H1 (cell line): ENCODE results near the gene NDUFA6. TPM values are rescaled to one million over a fixed set of nuclear protein-coding genes. Genes with fewer than 3 reads are reported as not detected.

Source experiments
- CTCF ChIA-PET: fragments of 300-600 bp; sonication (Branson Sonifier 250); formaldehyde crosslinking; loops from one replicate; lab custom pipeline; 2021; ENCODE audit not compliant: partially characterized antibody; lab: Charles Lee
- POLR2A ChIA-PET: fragments of 300-600 bp; sonication (Branson Sonifier 250); formaldehyde crosslinking; loops from one replicate; lab custom pipeline; 2021; ENCODE audit warnings: inconsistent platforms; ENCODE audit not compliant: partially characterized antibody; lab: Charles Lee
- DNase-seq, 2 experiments: peaks; one replicate each; pipeline versions ENCODE4 v3.0.0 to v3.0.0-alpha.2; 2010 to 2022; ENCODE audit warnings: low spot score in 2 of 2, low read depth in 1 of 2, mixed read lengths in 1 of 2
- FAIRE-seq: peaks from 2 replicates; lab custom pipeline; 2011; peaks lifted over from hg19 to GRCh38; lab: Jason Lieb, UNC
- H2AFZ ChIP-seq: 2 replicates; pipeline ENCODE4 v1.8.1; 2012; ENCODE audit warnings: low read length, inconsistent platforms
- H2AK5ac ChIP-seq: 2 replicates; pipeline ENCODE4 v1.6.1; 2013; ENCODE audit warnings: low read depth, low read length
- H2BK120ac ChIP-seq: replicated peaks from 2 replicates; pipeline ENCODE3; 2013; ENCODE audit warnings: low read depth, low read length, inconsistent platforms
- H2BK12ac ChIP-seq: 2 replicates; pipeline ENCODE4 v1.6.1; 2013; ENCODE audit warnings: low read depth, low read length
- H2BK15ac ChIP-seq: 2 replicates; pipeline ENCODE4 v1.6.1; 2013; ENCODE audit warnings: low read length
- H2BK20ac ChIP-seq: 2 replicates; pipeline ENCODE4 v1.6.1; 2013; ENCODE audit warnings: low read length
- H2BK5ac ChIP-seq: 2 replicates; pipeline ENCODE4 v1.6.1; 2013; ENCODE audit warnings: low read depth, low read length
- H3K14ac ChIP-seq: 2 replicates; pipeline ENCODE4 v1.6.1; 2013; ENCODE audit warnings: inconsistent platforms; ENCODE audit not compliant: insufficient read length
- H3K18ac ChIP-seq: 2 replicates; pipeline ENCODE4 v1.6.1; 2013; ENCODE audit warnings: low read length; ENCODE audit errors: extremely low read depth
- H3K23ac ChIP-seq: 2 replicates; pipeline ENCODE4 v1.6.1; 2013; ENCODE audit warnings: inconsistent platforms; ENCODE audit not compliant: insufficient read length
- H3K23me2 ChIP-seq: 2 replicates; pipeline ENCODE4 v1.6.1; 2013; ENCODE audit warnings: low read depth, low read length
- H3K27ac ChIP-seq: 2 replicates; pipeline ENCODE4 v1.6.1; 2011; ENCODE audit warnings: low read depth, low read length, inconsistent platforms
- H3K27me3 ChIP-seq, 4 experiments: replicated peaks in 1 of 4; 1 replicate in 1 of 4; 2 replicates in 3 of 4; pipeline versions ENCODE4 v1.6.1 to v1.8.1; 2011 to 2013; ENCODE audit warnings: low read length in 3 of 4, mild to moderate bottlenecking in 3 of 4, inconsistent platforms in 2 of 4, mixed read lengths in 2 of 4, moderate library complexity in 1 of 4; ENCODE audit not compliant: control insufficient read depth in 3 of 4, insufficient read depth in 3 of 4; ENCODE audit errors: extremely low read depth in 1 of 4
- H3K36me3 ChIP-seq, 4 experiments: 2 replicates each; pipeline versions ENCODE4 v1.6.1 to v1.8.1; 2011 to 2013; ENCODE audit warnings: mild to moderate bottlenecking in 4 of 4, low read length in 3 of 4, moderate library complexity in 2 of 4, control low read depth in 1 of 4, inconsistent platforms in 1 of 4; ENCODE audit not compliant: insufficient read depth in 4 of 4, control insufficient read depth in 2 of 4
- H3K4ac ChIP-seq: replicated peaks from 2 replicates; pipeline ENCODE3; 2013; ENCODE audit warnings: low read length, low read depth, mixed read lengths, inconsistent platforms; ENCODE audit not compliant: insufficient read length
- H3K4me1 ChIP-seq, 4 experiments: replicated peaks in 1 of 4; 1 replicate in 1 of 4; 2 replicates in 3 of 4; pipeline versions ENCODE4 v1.6.1 to v1.8.1; 2011 to 2013; ENCODE audit warnings: low read length in 3 of 4, inconsistent platforms in 2 of 4, mixed read lengths in 1 of 4; ENCODE audit not compliant: insufficient read depth in 4 of 4, control insufficient read depth in 3 of 4
- H3K4me2 ChIP-seq, 2 experiments: 2 replicates each; pipeline versions ENCODE4 v1.6.1 to v1.8.1; 2011 to 2013; ENCODE audit warnings: low read depth in 2 of 2, low read length in 2 of 2, control low read depth in 1 of 2, inconsistent platforms in 1 of 2, mild to moderate bottlenecking in 1 of 2; ENCODE audit not compliant: insufficient read depth in 1 of 2
- H3K4me3 ChIP-seq, 4 experiments: fragments of 200-600, 300-600 bp in 1 of 4; sonication (generic), shearing (Covaris generic), sonication (Bioruptor Twin) in 1 of 4; 2 replicates each; pipeline versions ENCODE4 v1.5.1 to v1.8.1; 2011 to 2016; ENCODE audit warnings: low read length in 4 of 4, low read depth in 3 of 4, control low read depth in 2 of 4, inconsistent platforms in 2 of 4, mild to moderate bottlenecking in 2 of 4, mixed read lengths in 1 of 4, moderate library complexity in 1 of 4; ENCODE audit not compliant: insufficient read depth in 2 of 4; ENCODE audit errors: extremely low read depth in 1 of 4
- H3K56ac ChIP-seq: replicated peaks from 2 replicates; pipeline ENCODE3; 2013; ENCODE audit warnings: low read depth, mild to moderate bottlenecking, mixed read lengths, low read length, inconsistent platforms; ENCODE audit not compliant: insufficient read length
- H3K79me1 ChIP-seq: 2 replicates; pipeline ENCODE4 v1.6.1; 2013; ENCODE audit warnings: low read depth, low read length, control low read depth
- H3K79me2 ChIP-seq, 2 experiments: 2 replicates each; pipeline versions ENCODE4 v1.6.1 to v1.8.1; 2012 to 2013; ENCODE audit warnings: low read length in 2 of 2, mild to moderate bottlenecking in 2 of 2, inconsistent platforms in 1 of 2; ENCODE audit not compliant: insufficient read depth in 2 of 2, control insufficient read depth in 1 of 2
- H3K9ac ChIP-seq, 4 experiments: replicated peaks in 1 of 4; 1 replicate in 1 of 4; 2 replicates in 3 of 4; pipeline versions ENCODE4 v1.6.1 to v1.8.1; 2011 to 2013; ENCODE audit warnings: low read depth in 3 of 4, low read length in 3 of 4, control low read depth in 2 of 4, mild to moderate bottlenecking in 2 of 4, moderate library complexity in 2 of 4, inconsistent platforms in 1 of 4; ENCODE audit errors: extremely low read depth in 1 of 4
- H3K9me3 ChIP-seq, 2 experiments: 2 replicates each; pipeline versions ENCODE4 v1.6.1 to v1.8.1; 2012 to 2013; ENCODE audit warnings: mild to moderate bottlenecking in 2 of 2, moderate library complexity in 2 of 2, control low read depth in 1 of 2, inconsistent platforms in 1 of 2, low read depth in 1 of 2, low read length in 1 of 2, mixed read lengths in 1 of 2; ENCODE audit not compliant: insufficient read depth in 2 of 2
- H4K20me1 ChIP-seq, 2 experiments: replicated peaks in 1 of 2; 2 replicates each; pipeline versions ENCODE3 to v1.8.1; 2011 to 2013; ENCODE audit warnings: inconsistent platforms in 2 of 2, low read length in 2 of 2, mild to moderate bottlenecking in 1 of 2; ENCODE audit not compliant: insufficient read depth in 2 of 2, control insufficient read depth in 1 of 2
- H4K5ac ChIP-seq: 2 replicates; pipeline ENCODE4 v1.6.1; 2013; ENCODE audit warnings: low read length, low read depth, mixed read lengths, inconsistent platforms; ENCODE audit not compliant: insufficient read length
- H4K8ac ChIP-seq: 2 replicates; pipeline ENCODE4 v1.8.0; 2013; ENCODE audit warnings: mild to moderate bottlenecking, moderate library complexity, low read length, inconsistent platforms; ENCODE audit not compliant: insufficient read depth; ENCODE audit errors: extremely low read depth
- H4K91ac ChIP-seq: replicated peaks from 2 replicates; pipeline ENCODE3; 2013; ENCODE audit warnings: low read length, mixed read lengths, inconsistent platforms; ENCODE audit not compliant: insufficient read length
- SP4 ChIP-seq: IDR thresholded peaks from 2 replicates; pipeline ENCODE4 v1.6.1; 2012; ENCODE audit warnings: low read length, inconsistent platforms
- WGBS, 2 experiments: shearing (Covaris generic) in 1 of 2; methylation state at CpG; one replicate each; pipeline versions ENCODE4 v1.1.6 to v1.1.7; 2013 to 2015; ENCODE audit warnings: low lambda C conversion rate in 2 of 2, mixed read lengths in 2 of 2, inconsistent platforms in 1 of 2, low coverage in 1 of 2, missing lambda C conversion rate in 1 of 2; ENCODE audit not compliant: insufficient replicate concordance in 2 of 2, insufficient coverage in 1 of 2, insufficient read length in 1 of 2; ENCODE audit errors: extremely low coverage in 1 of 2, missing lambda C conversion rate in 1 of 2; 5-methylcytosine and 5-hydroxymethylcytosine counted together
- polyA plus RNA-seq, 7 experiments: library from polyadenylated mRNA; depleted of rRNA in 3 of 7; stranded (reverse) in 5 of 7; unstranded in 2 of 7; fragments of >200 nt in 5 of 7; fragments of 200-250 nt in 2 of 7; gene quantifications; 1 replicate in 5 of 7; 2 replicates in 1 of 7; 4 replicates in 1 of 7; pipeline versions ENCODE4 v1.2.1 to v1.2.3, GENCODE V29; 2011 to 2013; ENCODE audit warnings: missing spikeins in 2 of 7, mixed read lengths in 2 of 7
- total RNA-seq: library from RNA; stranded (reverse); fragmentation: NEBNext Ultra II Directional; extraction: Animal tissue kit (Norgen Biotek cat#: 25700); gene quantifications from 2 replicates; pipeline ENCODE4 v1.2.1, GENCODE V29; 2021

The NDUFA6 gene
- total and polyA plus RNA-seq, 2 of the 8 experiments (the other 6 are each of a cell fraction or from before 2014, with no cell fraction given), result 76.2 to 105 TPM

DNA sequence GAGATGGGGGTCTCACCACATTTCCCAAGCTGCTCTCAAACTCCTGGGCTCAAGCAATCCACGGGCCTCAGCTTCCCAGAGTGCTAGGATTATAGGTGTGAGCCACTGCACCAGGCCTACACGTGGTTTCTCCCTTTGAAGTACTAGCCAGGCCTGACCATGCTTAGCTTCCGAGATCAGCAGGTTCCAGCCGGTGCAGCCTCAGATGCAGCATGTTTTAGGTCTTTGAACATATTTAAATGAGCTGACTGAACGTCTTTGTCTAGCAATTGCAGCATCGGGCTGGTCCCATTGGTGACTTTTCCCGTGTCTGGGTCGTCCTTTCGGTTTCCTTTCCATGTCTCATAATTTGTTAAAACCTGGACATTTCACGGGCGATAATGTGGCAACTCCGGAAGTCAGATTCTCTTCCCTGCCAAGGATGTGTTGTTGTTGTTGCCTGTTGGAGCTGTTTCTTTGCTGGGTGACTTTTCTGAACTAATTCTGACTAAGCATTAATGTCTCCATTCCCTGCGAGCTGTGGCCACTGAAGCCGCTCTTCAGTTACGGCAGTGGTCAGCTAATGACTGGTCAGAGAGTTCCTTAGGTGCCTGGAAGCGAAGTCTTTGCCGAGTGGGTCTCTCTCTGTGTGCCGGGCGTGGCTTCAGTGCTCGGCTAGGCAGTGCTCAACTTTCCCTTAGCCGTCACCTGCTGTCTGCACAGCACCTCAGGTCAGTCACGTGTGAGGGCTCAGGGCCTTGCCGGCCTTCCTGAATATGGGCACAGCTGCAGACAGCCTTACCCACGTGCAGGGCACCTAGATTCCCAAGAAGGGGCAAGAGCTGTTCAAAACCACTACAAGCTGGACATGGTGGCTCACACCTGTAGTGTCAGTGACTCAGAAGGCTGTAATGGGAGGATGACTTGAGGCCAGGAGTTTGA is 43.8 kb upstream of the NDUFA6 start:
- H3K9me3 ChIP-seq, result peaks cover 0 to 9% of the 10 kb centered on the region in 2 experiments; a peak in 2 of 4 replicates
- no peak overlapping the region for H2BK12ac ChIP-seq
- ChIA-PET POLR2A (interaction anchor here (0.6 kb wide), 1 partner anchor 33 kb away, joined by 5 read pairs; no protein-coding TSS in a partner anchor), CTCF (interaction anchor here (0.6 to 1.1 kb wide), 3 partner anchors 18 to 237 kb away, joined by 3 to 4 read pairs (median 3); no protein-coding TSS in a partner anchor)
- no peak overlapping the region for H3K27ac ChIP-seq
- no peak overlapping the region for H3K18ac ChIP-seq
- no peak overlapping the region for H3K14ac ChIP-seq
- no peak overlapping the region for H4K8ac ChIP-seq
- no peaks in the 10 kb centered on the region for H3K4me1 ChIP-seq
- no peak overlapping the region for H4K5ac ChIP-seq
- no peak overlapping the region for H3K4me3 ChIP-seq
- no peak overlapping the region for H3K4ac ChIP-seq
- no peak overlapping the region for H3K23ac ChIP-seq
- no peak overlapping the region for H2BK20ac ChIP-seq
- no peak overlapping the region for H2BK15ac ChIP-seq
- H2BK5ac ChIP-seq, result no peak overlapping the region
- H3K56ac ChIP-seq, result no peak overlapping the region
- H2AK5ac ChIP-seq, result no peak overlapping the region
- no peak overlapping the region for H3K9ac ChIP-seq
- no peak overlapping the region for H2AFZ ChIP-seq
- no peaks in the 10 kb centered on the region for H3K79me1 ChIP-seq
- H3K27me3 ChIP-seq, result no peaks in the 10 kb centered on the region
- H3K4me2 ChIP-seq, result no peak overlapping the region
- 93% methylated on average over 22 of the region's 24 CpGs; no CpG with 5 or more reads in 1 of the 2 experiments for WGBS, 2 experiments
- H4K20me1 ChIP-seq, result no peaks in the 10 kb centered on the region
- no peaks in the 10 kb centered on the region for H3K79me2 ChIP-seq
- H2BK120ac ChIP-seq, result no peak overlapping the region
- DNase-seq (no peak), FAIRE-seq (no peak)
- H3K36me3 ChIP-seq, result peaks cover 0 to 7% (median 0%) of the 10 kb centered on the region in 4 experiments; a peak in 1 of 8 replicates
- H4K91ac ChIP-seq, result no peak overlapping the region
- peaks cover 2% of the 10 kb centered on the region; the same call in 1 of the 2 replicates for H3K23me2 ChIP-seq
- no peak for TF ChIP-seq SP4
